Endothelial cell of umbilical vein (primary cell): Measurements from ENCODE around the gene CCDC70.

Source experiments
- CTCF ChIP-seq, 2 donors: IDR thresholded peaks; 1 replicate in 1 of 2; 2 replicates in 1 of 2; pipeline ENCODE4 v1.5.1; 2011; ENCODE audit warnings: low read length in 2 of 2, mild to moderate bottlenecking in 2 of 2, moderate library complexity in 2 of 2, control low read depth in 1 of 2, inconsistent platforms in 1 of 2, low read depth in 1 of 2; ENCODE audit not compliant: insufficient read depth in 1 of 2; ENCODE audit errors: extremely low read depth in 1 of 2
- EZH2 ChIP-seq: IDR thresholded peaks from 2 replicates; pipeline ENCODE4 v1.6.1; 2012; ENCODE audit warnings: borderline replicate concordance, low read depth, mild to moderate bottlenecking, moderate library complexity, low read length, inconsistent platforms; ENCODE audit not compliant: severe bottlenecking
- POLR2A ChIP-seq: IDR thresholded peaks from 2 replicates; pipeline ENCODE4 v1.6.1; 2012; ENCODE audit warnings: low read depth, mild to moderate bottlenecking, control low read depth, low read length

- TF ChIP-seq CTCF (IDR thresholded peaks at IDR 0.05; ENCODE audit: extremely low read depth in 1 of 2, insufficient read depth in 1 of 2, low read depth in 1 of 2, low read length in 2 of 2) (no peak), POLR2A (no peak), EZH2 (no peak)
Observed at GRCh38 chr13:51843529-51843928, 18.2 kb upstream of the CCDC70 start.
